ENCODE data around the gene FAM136A. TPM values are rescaled to one million over a fixed set of nuclear protein-coding genes. Genes with fewer than 3 reads are reported as not detected.

Gene FAM136A
- total RNA-seq, 2 donors from 2014 or later, result 81.3 to 91.8 TPM

- no peak for DNase-seq
- no peaks in the 10 kb centered on the region for H3K27me3 ChIP-seq (ENCODE audit: control insufficient read depth, insufficient read depth, low read length, poor library complexity, severe bottlenecking)
- no peak for TF ChIP-seq CTCF (conservative IDR thresholded peaks at IDR 0.05)
- no peak overlapping the region for H3K4me3 ChIP-seq (ENCODE audit: low read length)
- no peak overlapping the region for H3K9ac ChIP-seq (ENCODE audit: extremely low read depth, low read length, poor library complexity, severe bottlenecking)
- Mint-ChIP-seq H3K36me3 (ENCODE audit: low read depth) (peaks cover 7% of the 10 kb centered on the region), H3K27ac (no peak overlapping the region), H3K27me3 (ENCODE audit: insufficient read depth) (no peaks in the 10 kb centered on the region), H3K9me3 (no peaks in the 10 kb centered on the region), H3K4me3 (no peak overlapping the region), H3K4me1 (peaks cover 5% of the 10 kb centered on the region)
- no peaks in the 10 kb centered on the region for H3K9me3 ChIP-seq (ENCODE audit: control insufficient read depth, low read length)
- H3K27ac ChIP-seq (ENCODE audit: low read depth, low read length), result no peak overlapping the region
- no peaks in the 10 kb centered on the region for H3K4me1 ChIP-seq (ENCODE audit: control insufficient read depth, insufficient read depth, low read length)
- H3K36me3 ChIP-seq (ENCODE audit: control insufficient read depth, insufficient read depth, low read length), result peaks cover 3% of the 10 kb centered on the region
- WGBS, 2 experiments (ENCODE audit: insufficient coverage in 1 of 2, insufficient read length in 1 of 2), result 90 to 96% methylated on average over 14 to 16 of the region's 16 CpGs
Observed at GRCh38 chr2:70250434-70250833, 51.4 kb downstream of the FAM136A start.

GRCh38 chr2:70248181-70248847 is 53.6 kb downstream of the FAM136A start, which contains the start of gene TIA1:
Gene TIA1 (minus strand): TSS chr2:70248628. CDS start chr2:70248430, 198 bp downstream.
- Mint-ChIP-seq H3K4me3 (peak within 1 kb of the TSS; percentile 93), H3K27ac (peak within 1 kb of the TSS; percentile 100), H3K4me1 (peaks cover 13% of the 10 kb centered on the region), H3K27me3 (ENCODE audit: insufficient read depth) (no peaks in the 10 kb centered on the region), H3K36me3 (ENCODE audit: low read depth) (peaks cover 14% of the 10 kb centered on the region), H3K9me3 (no peaks in the 10 kb centered on the region)
- H3K9me3 ChIP-seq (ENCODE audit: control insufficient read depth, low read length), result no peaks in the 10 kb centered on the region
- H3K9ac ChIP-seq (ENCODE audit: extremely low read depth, low read length, poor library complexity, severe bottlenecking), result peak within 1 kb of the TSS; percentile 99
- WGBS, 2 experiments (ENCODE audit: insufficient coverage in 1 of 2, insufficient read length in 1 of 2), result 0% methylated on average over 23 to 47 of the region's 47 CpGs
- DNase-seq, result peak; percentile 99
- H3K4me3 ChIP-seq (ENCODE audit: low read length), result peak within 1 kb of the TSS; percentile 94
- peak within 1 kb of the TSS; percentile 100 for H3K27ac ChIP-seq (ENCODE audit: low read depth, low read length)
- no peak for TF ChIP-seq CTCF (conservative IDR thresholded peaks at IDR 0.05)
- no peaks in the 10 kb centered on the region for H3K27me3 ChIP-seq (ENCODE audit: control insufficient read depth, insufficient read depth, low read length, poor library complexity, severe bottlenecking)
- peaks cover 18% of the 10 kb centered on the region for H3K36me3 ChIP-seq (ENCODE audit: control insufficient read depth, insufficient read depth, low read length)
- peaks cover 3% of the 10 kb centered on the region for H3K4me1 ChIP-seq (ENCODE audit: control insufficient read depth, insufficient read depth, low read length)

DNA sequence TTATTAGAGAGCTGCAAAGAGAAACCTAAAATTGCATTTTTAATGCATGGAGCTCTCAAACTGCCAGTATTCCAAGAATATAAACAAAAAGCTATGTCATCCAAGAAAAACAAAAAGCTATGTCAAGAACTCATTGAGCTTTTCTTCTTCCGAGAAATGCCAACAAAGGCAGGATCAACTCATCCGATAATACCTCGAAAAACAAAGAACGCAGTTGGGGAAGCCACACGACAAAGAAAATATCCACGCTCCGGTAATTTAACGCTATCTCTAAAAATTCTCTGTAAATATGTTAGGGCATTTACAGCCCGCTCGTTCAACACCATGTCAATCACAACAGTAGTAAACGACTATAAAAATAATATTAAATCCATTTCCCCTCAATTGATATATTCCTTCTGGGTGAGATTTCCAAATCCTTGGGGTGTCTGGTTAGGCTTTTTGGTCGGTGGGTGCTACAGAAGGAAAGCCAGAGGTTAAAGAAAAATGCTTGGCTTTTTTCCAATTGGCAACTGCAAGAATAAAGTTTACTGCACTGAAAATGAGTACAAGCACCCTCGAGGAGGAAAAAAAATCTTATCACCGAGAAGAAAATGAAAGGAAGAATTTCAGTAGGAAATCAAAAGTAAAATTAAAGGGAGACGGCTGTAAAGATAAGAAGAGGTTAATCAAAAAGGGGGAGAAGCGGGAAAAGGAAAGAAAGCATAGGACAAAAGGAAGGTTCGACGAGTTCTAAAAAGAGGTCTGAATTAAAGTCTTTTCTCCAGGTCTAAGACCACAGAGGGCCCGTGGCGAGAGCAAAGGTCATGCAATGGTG is 54.3 kb downstream of the FAM136A start:
- WGBS, 2 experiments (ENCODE audit: insufficient coverage in 1 of 2, insufficient read length in 1 of 2), result 0% methylated on average over 16 to 20 of the region's 20 CpGs
- Mint-ChIP-seq H3K4me3 (peak overlapping the region; percentile 93), H3K27me3 (ENCODE audit: insufficient read depth) (no peaks in the 10 kb centered on the region), H3K36me3 (ENCODE audit: low read depth) (peaks cover 19% of the 10 kb centered on the region), H3K27ac (peak overlapping the region; percentile 100), H3K4me1 (peaks cover 13% of the 10 kb centered on the region), H3K9me3 (no peaks in the 10 kb centered on the region)
- H3K4me3 ChIP-seq (ENCODE audit: low read length), result peak overlapping the region; percentile 94
- TF ChIP-seq CTCF (conservative IDR thresholded peaks at IDR 0.05), result no peak
- peaks cover 23% of the 10 kb centered on the region for H3K36me3 ChIP-seq (ENCODE audit: control insufficient read depth, insufficient read depth, low read length)
- peak overlapping the region; percentile 100 for H3K27ac ChIP-seq (ENCODE audit: low read depth, low read length)
- no peaks in the 10 kb centered on the region for H3K27me3 ChIP-seq (ENCODE audit: control insufficient read depth, insufficient read depth, low read length, poor library complexity, severe bottlenecking)
- no peak for DNase-seq
- peaks cover 3% of the 10 kb centered on the region for H3K4me1 ChIP-seq (ENCODE audit: control insufficient read depth, insufficient read depth, low read length)
- no peaks in the 10 kb centered on the region for H3K9me3 ChIP-seq (ENCODE audit: control insufficient read depth, low read length)
- peak overlapping the region; percentile 99 for H3K9ac ChIP-seq (ENCODE audit: extremely low read depth, low read length, poor library complexity, severe bottlenecking)

Small RNA genes within 50 kb of the gene (microRNA-seq; reads per million reads assigned to microRNA genes)
- not detected for gene MIR1285-2 (ENCODE audit: borderline microRNAs expressed)

Other genes starting within 250 kb of the FAM136A start
- 100 to 1,000 TPM; 344 to 357 TPM for gene PCBP1, start 214.6 kb downstream of the FAM136A start, total RNA-seq
- gene C2orf42, start 111.0 kb downstream of the FAM136A start, total RNA-seq, result 10 to 100 TPM; 12.3 to 16.5 TPM
- 100 to 1,000 TPM; 217 to 256 TPM for gene TIA1, start 53.4 kb downstream of the FAM136A start, total RNA-seq
- gene PCYOX1, start 43.9 kb downstream of the FAM136A start, total RNA-seq, result 10 to 100 TPM; 65.2 to 77.2 TPM
- gene SNRPG, start 8.3 kb downstream of the FAM136A start, total RNA-seq, result 100 to 1,000 TPM; 305 to 320 TPM